Cardiac muscle cell (in vitro differentiated cells and primary cell): ENCODE results near the gene PTGFR. TPM values are rescaled to one million over a fixed set of nuclear protein-coding genes. Genes with fewer than 3 reads are reported as not detected.

ENCODE experiments used
- DNase-seq, 2 donors: peaks; one replicate each; pipeline versions ENCODE4 v3.0.0 to v3.0.0-alpha.2; 2010 to 2017; ENCODE audit warnings: low read depth in 1 of 2, low spot score in 1 of 2
- H3K27ac ChIP-seq: fragments of 200-600 bp; sonication (generic); 2 replicates; pipeline ENCODE4 v1.5.1; 2016
- H3K27me3 ChIP-seq: fragments of 200-600 bp; sonication (generic); 2 replicates; pipeline ENCODE4 v1.6.0; 2016; ENCODE audit warnings: control low read depth
- H3K36me3 ChIP-seq: fragments of 200-600 bp; sonication (generic); 2 replicates; pipeline ENCODE4 v1.5.1; 2016; ENCODE audit warnings: control low read depth
- H3K4me1 ChIP-seq: fragments of 200-600 bp; sonication (generic); 2 replicates; pipeline ENCODE4 v1.8.1; 2017; ENCODE audit warnings: low read depth, mild to moderate bottlenecking, mixed run types
- H3K4me3 ChIP-seq: fragments of 200-600 bp; sonication (generic); 2 replicates; pipeline ENCODE4 v1.5.1; 2016; ENCODE audit warnings: mild to moderate bottlenecking
- H3K9me3 ChIP-seq: fragments of 200-600 bp; sonication (generic); 2 replicates; pipeline ENCODE4 v1.5.1; 2017; ENCODE audit warnings: low read depth, mild to moderate bottlenecking, control low read depth
- CTCF ChIP-seq: IDR thresholded peaks from 2 replicates; pipeline ENCODE4 v1.5.1; 2012; ENCODE audit warnings: low read depth, mild to moderate bottlenecking, low read length
- polyA plus RNA-seq: library from polyadenylated mRNA; unstranded; fragments of >200 nt; fragmentation: Nextera tagmentation; extraction: Ambion mirVana; gene quantifications from 2 replicates; pipeline ENCODE4 v1.2.1, GENCODE V29; 2016
- total RNA-seq: library from RNA; depleted of rRNA; stranded (reverse); fragments of >200 nt; gene quantifications from 2 replicates; pipeline ENCODE4 v1.2.3, GENCODE V29; 2016

PTGFR gene, protein sequence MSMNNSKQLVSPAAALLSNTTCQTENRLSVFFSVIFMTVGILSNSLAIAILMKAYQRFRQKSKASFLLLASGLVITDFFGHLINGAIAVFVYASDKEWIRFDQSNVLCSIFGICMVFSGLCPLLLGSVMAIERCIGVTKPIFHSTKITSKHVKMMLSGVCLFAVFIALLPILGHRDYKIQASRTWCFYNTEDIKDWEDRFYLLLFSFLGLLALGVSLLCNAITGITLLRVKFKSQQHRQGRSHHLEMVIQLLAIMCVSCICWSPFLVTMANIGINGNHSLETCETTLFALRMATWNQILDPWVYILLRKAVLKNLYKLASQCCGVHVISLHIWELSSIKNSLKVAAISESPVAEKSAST
- total RNA-seq (not detected in 2 replicates), polyA plus RNA-seq (not detected in 2 replicates)

DNA sequence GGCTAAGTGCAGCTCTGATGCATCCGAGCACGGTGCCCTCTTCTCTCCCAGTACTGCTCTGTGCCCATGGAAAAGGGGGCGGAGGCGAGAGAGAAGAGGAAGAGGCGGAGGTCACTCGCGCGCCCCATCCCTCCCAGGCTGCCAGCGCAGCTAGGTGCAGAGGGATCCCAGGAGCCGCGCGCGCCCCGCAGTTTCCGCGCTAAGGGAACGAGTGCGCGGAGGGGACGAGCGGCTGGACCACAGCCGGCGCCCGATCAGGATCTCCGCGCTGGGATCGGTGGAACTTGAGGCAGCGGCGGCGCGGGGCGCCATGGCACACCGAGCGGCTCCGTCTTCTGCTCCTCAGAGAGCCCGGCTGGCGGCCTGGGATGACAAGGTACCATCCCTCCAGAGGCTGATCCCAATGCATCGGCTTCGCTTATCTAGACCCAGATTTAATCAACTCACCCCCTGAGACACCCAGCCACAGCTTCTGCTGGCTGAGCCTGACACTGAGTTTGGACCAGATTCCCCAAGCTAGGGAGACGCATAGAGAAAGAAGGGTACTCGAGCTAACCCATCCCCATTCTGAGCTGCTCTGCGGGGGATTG is at the start of gene PTGFR:
Gene PTGFR, plus strand, starts transcription at position 114 of the 590 bp plus-strand sequence. CDS start 1,770 bp downstream, outside the sequence.
- peak; percentile 46 to 55 for DNase-seq
- H3K4me1 ChIP-seq, result no peaks in the 10 kb centered on the region
- no peaks in the 10 kb centered on the region for H3K9me3 ChIP-seq
- H3K27me3 ChIP-seq, result peaks cover 59% of the 10 kb centered on the region
- H3K4me3 ChIP-seq, result peak within 1 kb of the TSS; percentile 35
- H3K36me3 ChIP-seq, result no peaks in the 10 kb centered on the region
- H3K27ac ChIP-seq, result no peak within 1 kb of the TSS
- TF ChIP-seq CTCF, result no peak

DNA sequence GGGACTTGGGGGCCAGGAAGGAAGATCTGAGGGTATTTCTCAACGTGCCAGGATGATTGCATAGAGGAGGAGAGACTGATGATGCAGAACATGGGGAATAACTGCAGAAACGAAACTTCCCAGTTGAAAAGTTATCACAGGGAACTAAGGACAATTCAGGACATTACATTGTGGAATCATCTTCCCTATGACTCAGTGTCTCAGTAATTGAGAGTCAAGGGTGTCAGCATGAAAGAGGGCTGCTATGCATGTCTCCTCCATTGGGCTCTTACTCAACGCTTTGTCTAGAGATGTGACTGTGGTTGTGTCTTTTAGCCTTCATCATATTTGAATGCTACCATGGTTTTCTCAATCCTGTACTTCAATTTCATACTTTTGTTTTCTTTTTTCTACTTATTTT is 48.9 kb upstream of the PTGFR start:
- Histone ChIP-seq H3K9me3 (no peaks in the 10 kb centered on the region), H3K36me3 (no peaks in the 10 kb centered on the region), H3K27ac (no peak overlapping the region), H3K27me3 (no peaks in the 10 kb centered on the region), H3K4me1 (peaks cover 5% of the 10 kb centered on the region), H3K4me3 (no peak overlapping the region)
- no peak for DNase-seq
- TF ChIP-seq CTCF, result no peak

DNA sequence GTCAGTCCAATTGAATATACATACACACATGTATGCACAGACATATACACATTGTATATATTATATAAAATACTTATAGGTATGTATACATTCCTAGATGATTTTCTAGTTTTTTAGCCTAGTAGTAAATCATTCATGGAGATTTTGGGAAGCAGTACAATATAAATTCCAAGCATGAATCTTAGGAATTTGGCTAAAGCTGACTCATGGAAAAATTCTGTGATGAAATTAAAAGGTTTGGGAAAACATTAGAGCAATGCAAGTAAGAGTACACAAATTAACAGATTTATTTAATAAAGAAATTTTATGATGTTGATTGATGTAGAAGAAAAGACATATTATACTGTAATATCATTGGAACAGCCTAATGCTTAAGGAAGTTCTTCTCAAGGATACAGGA is 43.7 kb upstream of the PTGFR start:
- no peaks in the 10 kb centered on the region for H3K4me1 ChIP-seq
- no peak overlapping the region for H3K27ac ChIP-seq
- no peaks in the 10 kb centered on the region for H3K27me3 ChIP-seq
- DNase-seq, result peak in 1 of 2 donors; percentile 36
- no peaks in the 10 kb centered on the region for H3K36me3 ChIP-seq
- no peak for TF ChIP-seq CTCF
- H3K4me3 ChIP-seq, result no peak overlapping the region
- H3K9me3 ChIP-seq, result no peaks in the 10 kb centered on the region

- no peaks in the 10 kb centered on the region for H3K36me3 ChIP-seq
- H3K4me1 ChIP-seq, result no peaks in the 10 kb centered on the region
- TF ChIP-seq CTCF, result no peak
- H3K9me3 ChIP-seq, result no peaks in the 10 kb centered on the region
- H3K27ac ChIP-seq, result no peak overlapping the region
- H3K4me3 ChIP-seq, result no peak overlapping the region
- DNase-seq, result peak in 1 of 2 donors; percentile 74
- H3K27me3 ChIP-seq, result no peaks in the 10 kb centered on the region
Measured at GRCh38 chr1:78464449-78464891, 26.3 kb upstream of the PTGFR start.

GRCh38 chr1:78465143-78465542 is 25.6 kb upstream of the PTGFR start:
- Histone ChIP-seq H3K4me1 (no peaks in the 10 kb centered on the region), H3K27me3 (no peaks in the 10 kb centered on the region), H3K27ac (no peak overlapping the region), H3K9me3 (no peaks in the 10 kb centered on the region), H3K4me3 (no peak overlapping the region), H3K36me3 (no peaks in the 10 kb centered on the region)
- no peak for TF ChIP-seq CTCF
- no peak for DNase-seq
